NT2/D1 (cell line): ENCODE measurements around the gene MEPE.

Experiments used
- DNase-seq: peaks from one replicate; pipeline ENCODE4 v3.0.0-alpha.2; 2011; ENCODE audit warnings: low read depth, low spot score
- H3K27me3 ChIP-seq: 2 replicates; pipeline ENCODE4 v1.6.0; 2011; ENCODE audit warnings: mild to moderate bottlenecking; ENCODE audit not compliant: insufficient read length, insufficient read depth
- H3K36me3 ChIP-seq: 2 replicates; pipeline ENCODE4 v1.6.1; 2011; ENCODE audit warnings: mild to moderate bottlenecking, low read length, mixed read lengths; ENCODE audit not compliant: insufficient read depth, insufficient read length
- H3K4me1 ChIP-seq: 2 replicates; pipeline ENCODE4 v1.5.1; 2011; ENCODE audit not compliant: insufficient read depth, insufficient read length
- H3K4me3 ChIP-seq: 2 replicates; pipeline ENCODE4 v1.5.1; 2011; ENCODE audit warnings: low read depth; ENCODE audit not compliant: insufficient read length
- H3K9ac ChIP-seq: 2 replicates; pipeline ENCODE4 v1.6.0; 2011; ENCODE audit warnings: low read depth; ENCODE audit not compliant: insufficient read length
- H3K9me3 ChIP-seq: 2 replicates; pipeline ENCODE4 v1.5.1; 2011; ENCODE audit warnings: mild to moderate bottlenecking, low read length; ENCODE audit not compliant: insufficient read depth
- SUZ12 ChIP-seq: IDR thresholded peaks from 2 replicates; pipeline ENCODE4 v1.6.1; 2011; ENCODE audit not compliant: insufficient read length, insufficient read depth; ENCODE audit errors: extremely low read depth
- YY1 ChIP-seq: IDR thresholded peaks from 2 replicates; pipeline ENCODE4 v1.6.1; 2011; ENCODE audit not compliant: insufficient read length, insufficient read depth
- ZNF274 ChIP-seq: IDR thresholded peaks from 2 replicates; pipeline ENCODE4 v1.6.1; 2011; ENCODE audit warnings: mild to moderate bottlenecking, low read depth, low read length

The MEPE gene

DNA sequence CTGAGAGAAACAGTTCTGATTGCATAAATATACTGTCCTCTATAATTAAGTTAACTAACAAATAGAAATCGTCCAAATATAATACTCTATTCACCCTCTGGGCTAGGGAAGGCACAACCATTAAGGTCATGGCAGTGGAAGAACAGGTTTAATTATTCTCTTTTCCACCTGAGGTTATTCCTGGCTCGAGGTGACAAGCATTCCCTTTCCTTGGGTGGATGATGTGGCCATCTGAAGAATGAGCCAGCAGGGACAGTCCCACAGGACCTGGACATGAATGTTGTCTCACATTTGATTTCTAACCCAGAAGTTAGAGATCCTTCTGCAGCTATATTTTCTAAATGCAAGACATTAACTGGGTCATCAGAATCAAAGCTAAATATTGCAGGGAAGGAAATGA lies 27.9 kb upstream of the MEPE start:
- Histone ChIP-seq H3K27me3 (no peaks in the 10 kb centered on the region), H3K9ac (no peak overlapping the region), H3K9me3 (no peaks in the 10 kb centered on the region), H3K36me3 (no peaks in the 10 kb centered on the region), H3K4me1 (no peaks in the 10 kb centered on the region), H3K4me3 (no peak overlapping the region)
- TF ChIP-seq YY1 (no peak), ZNF274 (no peak), SUZ12 (no peak)
- DNase-seq: no peak

DNA sequence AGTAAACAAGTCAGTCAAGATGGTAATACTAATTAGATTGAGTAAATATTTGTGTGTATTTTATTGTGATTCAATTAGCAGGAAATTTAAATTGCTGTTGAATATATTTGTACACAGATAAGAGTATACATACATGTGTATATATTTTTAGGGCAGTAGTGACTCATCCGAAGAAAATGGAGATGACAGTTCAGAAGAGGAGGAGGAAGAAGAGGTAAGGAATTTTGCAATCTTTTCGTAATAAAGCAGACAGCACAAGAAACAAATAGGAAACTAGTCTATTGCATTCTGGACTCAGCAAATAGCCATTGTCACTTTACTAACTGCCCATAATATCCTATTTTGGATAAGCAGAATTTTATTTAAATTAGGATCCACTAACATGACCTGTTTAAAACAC lies 26.8 kb upstream of the MEPE start:
- DNase-seq: no peak
- Histone ChIP-seq H3K9me3 (no peaks in the 10 kb centered on the region), H3K36me3 (no peaks in the 10 kb centered on the region), H3K4me1 (no peaks in the 10 kb centered on the region), H3K9ac (no peak overlapping the region), H3K4me3 (no peak overlapping the region), H3K27me3 (no peaks in the 10 kb centered on the region)
- TF ChIP-seq SUZ12 (no peak), YY1 (no peak)

DNA sequence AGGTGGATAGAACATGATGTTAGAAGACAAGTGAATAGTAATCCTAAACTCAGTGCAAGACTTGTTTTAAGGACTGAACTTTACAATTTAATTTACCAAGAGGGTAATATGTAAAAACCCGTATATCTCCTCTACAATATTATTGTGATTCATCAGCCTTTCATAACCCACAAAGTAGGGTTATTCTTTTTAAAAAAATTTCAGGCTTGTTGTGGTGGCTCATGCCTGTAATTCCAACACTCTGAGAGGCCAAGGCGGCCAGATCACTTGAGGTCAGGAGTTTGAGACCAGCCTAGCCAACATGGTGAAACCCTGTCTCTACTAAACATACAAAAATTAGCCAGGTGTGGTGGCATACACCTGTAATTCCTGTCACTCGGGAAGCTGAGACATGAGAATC lies 26.2 kb upstream of the MEPE start:
- no peak overlapping the region for H3K9ac ChIP-seq
- H3K4me3 ChIP-seq: no peak overlapping the region
- no peaks in the 10 kb centered on the region for H3K9me3 ChIP-seq
- DNase-seq: no peak
- no peaks in the 10 kb centered on the region for H3K4me1 ChIP-seq
- no peaks in the 10 kb centered on the region for H3K36me3 ChIP-seq
- TF ChIP-seq SUZ12: no peak
- TF ChIP-seq YY1: no peak
- TF ChIP-seq ZNF274: no peak
- H3K27me3 ChIP-seq: no peaks in the 10 kb centered on the region

DNA sequence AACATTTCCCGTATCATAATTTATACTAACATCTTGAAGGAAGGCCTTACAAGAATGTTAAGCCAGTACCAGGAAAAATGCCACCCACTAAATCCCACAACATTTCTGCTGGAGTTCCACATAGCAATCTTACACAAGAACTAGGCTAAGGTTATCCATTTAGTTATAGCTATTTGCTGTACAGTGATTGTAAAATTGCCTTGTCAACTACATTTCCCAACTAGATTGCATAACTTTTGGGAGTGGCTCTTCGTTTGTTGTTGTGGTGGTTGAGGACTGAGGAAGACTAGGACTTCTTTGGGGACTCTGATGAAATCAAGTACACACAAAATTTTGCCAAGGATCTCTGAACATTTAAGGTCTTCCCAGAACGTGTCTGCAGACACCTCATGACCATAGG lies 25.4 kb upstream of the MEPE start:
- Histone ChIP-seq H3K9ac (no peak overlapping the region), H3K4me3 (no peak overlapping the region), H3K27me3 (no peaks in the 10 kb centered on the region), H3K36me3 (no peaks in the 10 kb centered on the region), H3K9me3 (no peaks in the 10 kb centered on the region), H3K4me1 (no peaks in the 10 kb centered on the region)
- TF ChIP-seq ZNF274 (no peak), SUZ12 (no peak), YY1 (no peak)
- no peak for DNase-seq

DNA sequence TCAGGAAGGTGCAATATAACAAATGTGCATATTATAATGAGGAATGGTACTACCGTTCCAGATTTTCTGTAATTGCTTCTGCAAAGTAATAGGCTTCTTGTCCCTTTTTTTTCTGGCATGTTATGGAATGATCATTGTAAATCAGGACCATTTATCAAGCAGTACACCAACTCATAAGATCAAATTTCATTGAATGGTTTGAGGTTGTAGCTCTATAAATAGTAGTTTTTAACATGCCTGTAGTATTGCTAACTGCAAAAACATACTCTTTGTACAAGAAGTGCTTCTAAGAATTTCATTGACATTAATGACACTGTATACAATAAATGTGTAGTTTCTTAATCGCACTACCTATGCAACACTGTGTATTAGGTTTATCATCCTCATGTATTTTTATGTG lies 20.8 kb upstream of the MEPE start:
- DNase-seq: no peak
- H3K27me3 ChIP-seq: no peaks in the 10 kb centered on the region
- no peak overlapping the region for H3K9ac ChIP-seq
- H3K4me3 ChIP-seq: no peak overlapping the region
- no peaks in the 10 kb centered on the region for H3K36me3 ChIP-seq
- H3K4me1 ChIP-seq: no peaks in the 10 kb centered on the region
- H3K9me3 ChIP-seq: no peaks in the 10 kb centered on the region
- TF ChIP-seq ZNF274 (no peak), YY1 (no peak), SUZ12 (no peak)

GRCh38 chr4:87819281-87819919 lies 13.4 kb upstream of the MEPE start:
- Histone ChIP-seq H3K9me3 (no peaks in the 10 kb centered on the region), H3K36me3 (no peaks in the 10 kb centered on the region), H3K27me3 (no peaks in the 10 kb centered on the region), H3K4me1 (no peaks in the 10 kb centered on the region), H3K4me3 (no peak overlapping the region), H3K9ac (peak overlapping the region; percentile 32)
- TF ChIP-seq YY1 (no peak), ZNF274 (no peak), SUZ12 (no peak)
- DNase-seq: peak; percentile 74

DNA sequence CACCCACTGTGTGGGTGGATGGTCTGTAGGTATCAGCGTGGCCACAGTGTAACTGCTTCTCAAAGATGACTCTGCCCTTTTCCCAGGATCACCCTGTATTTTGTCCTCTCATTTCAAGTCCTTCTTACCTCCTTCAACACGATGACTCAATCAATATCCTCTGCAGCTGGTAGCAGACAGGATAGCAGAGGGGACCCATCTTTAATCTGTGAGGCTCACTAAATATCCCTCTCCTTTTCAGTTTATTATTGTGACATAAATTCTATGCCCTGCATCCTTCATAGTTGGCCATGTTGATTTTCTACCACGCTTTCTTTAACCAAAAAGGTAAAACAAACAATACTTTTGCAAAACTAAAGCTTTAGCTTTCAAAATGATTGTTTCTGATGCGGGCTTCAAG lies 9.6 kb upstream of the MEPE start:
- no peak overlapping the region for H3K4me3 ChIP-seq
- H3K9ac ChIP-seq: no peak overlapping the region
- no peaks in the 10 kb centered on the region for H3K27me3 ChIP-seq
- no peaks in the 10 kb centered on the region for H3K9me3 ChIP-seq
- DNase-seq: no peak
- no peaks in the 10 kb centered on the region for H3K36me3 ChIP-seq
- no peaks in the 10 kb centered on the region for H3K4me1 ChIP-seq
- TF ChIP-seq YY1 (no peak), ZNF274 (no peak), SUZ12 (no peak)
